Endothelial cell of umbilical vein (primary cell): ENCODE results near the gene SNX25. TPM values are rescaled to one million over a fixed set of nuclear protein-coding genes. Genes with fewer than 3 reads are reported as not detected.

Source experiments
- BruUV-seq: library from RNA; stranded (reverse); fragments of 400-500 nt; replicated peaks from 2 replicates; lab custom pipeline; 2021; lab: Mats Ljungman, UMichigan
- CTCF ChIA-PET: fragments of 300-600, 350-600 bp; sonication (Branson Sonifier 250); formaldehyde crosslinking; loops from one replicate; lab custom pipeline; 2021; ENCODE audit warnings: antibody characterized with exemption, inconsistent platforms; lab: Charles Lee
- POLR2A ChIA-PET: fragments of 300-600, 350-600 bp; sonication (Branson Sonifier 250); formaldehyde crosslinking; loops from one replicate; lab custom pipeline; 2021; ENCODE audit warnings: antibody characterized with exemption, inconsistent platforms; lab: Charles Lee
- DNase-seq: peaks from one replicate; pipeline ENCODE4 v3.0.0-alpha.2; 2011; ENCODE audit warnings: low read depth, low spot score
- FAIRE-seq: peaks from 2 replicates; lab custom pipeline; 2011; peaks lifted over from hg19 to GRCh38; lab: Jason Lieb, UNC
- H2AFZ ChIP-seq: 2 replicates; pipeline ENCODE4 v1.6.0; 2012; ENCODE audit warnings: low read depth, low read length, control low read depth, inconsistent platforms
- H3K27ac ChIP-seq: 2 replicates; pipeline ENCODE4 v1.5.1; 2011; ENCODE audit warnings: low read depth, mild to moderate bottlenecking, control low read depth, low read length, moderate library complexity; ENCODE audit not compliant: insufficient read depth
- H3K27me3 ChIP-seq, 2 experiments: 2 replicates each; pipeline versions ENCODE4 v1.6.0 to v1.6.1; 2011; ENCODE audit warnings: low read length in 2 of 2, mixed read lengths in 1 of 2; ENCODE audit not compliant: control insufficient read depth in 2 of 2, insufficient read depth in 2 of 2
- H3K36me3 ChIP-seq, 2 experiments: 2 replicates in 1 of 2; 3 replicates in 1 of 2; pipeline ENCODE4 v1.5.1; 2011; ENCODE audit warnings: low read length in 2 of 2, mild to moderate bottlenecking in 1 of 2, moderate library complexity in 1 of 2; ENCODE audit not compliant: control insufficient read depth in 2 of 2, insufficient read depth in 2 of 2; ENCODE audit errors: extremely low read depth in 1 of 2
- H3K4me1 ChIP-seq: 3 replicates; pipeline ENCODE4 v1.5.1; 2011; ENCODE audit warnings: mild to moderate bottlenecking, low read length; ENCODE audit not compliant: control insufficient read depth, insufficient read depth; ENCODE audit errors: extremely low read depth
- H3K4me2 ChIP-seq: 2 replicates; pipeline ENCODE4 v1.6.1; 2011; ENCODE audit warnings: low read length, control low read depth, mixed read lengths; ENCODE audit not compliant: insufficient read depth
- H3K4me3 ChIP-seq, 3 experiments: fragments of 200-600 bp in 1 of 3; sonication (generic), shearing (Covaris generic) in 1 of 3; replicated peaks in 1 of 3; 2 replicates each; pipeline ENCODE4 v1.5.1; 2011 to 2016; ENCODE audit warnings: control low read depth in 3 of 3, low read length in 3 of 3, mild to moderate bottlenecking in 2 of 3, inconsistent platforms in 1 of 3, low read depth in 1 of 3, moderate library complexity in 1 of 3; ENCODE audit not compliant: insufficient read depth in 1 of 3
- H3K79me2 ChIP-seq: 2 replicates; pipeline ENCODE4 v1.6.0; 2012; ENCODE audit warnings: low read length, inconsistent platforms; ENCODE audit not compliant: control insufficient read depth, insufficient read depth
- H3K9ac ChIP-seq: replicated peaks from 2 replicates; pipeline ENCODE3; 2011; ENCODE audit warnings: low read length, control low read depth; ENCODE audit not compliant: insufficient read depth; ENCODE audit errors: extremely low read depth
- H3K9me1 ChIP-seq: replicated peaks from 3 replicates; pipeline ENCODE4 v1.6.0; 2011; ENCODE audit warnings: mild to moderate bottlenecking, low read length; ENCODE audit not compliant: control insufficient read depth, insufficient read depth; ENCODE audit errors: extremely low read depth
- H3K9me3 ChIP-seq: replicated peaks from 2 replicates; pipeline ENCODE4 v1.5.1; 2012; ENCODE audit warnings: low read length, inconsistent platforms; ENCODE audit not compliant: control insufficient read depth, insufficient read depth
- H4K20me1 ChIP-seq: replicated peaks from 2 replicates; pipeline ENCODE3; 2011; ENCODE audit warnings: mild to moderate bottlenecking, low read length; ENCODE audit not compliant: control insufficient read depth, insufficient read depth; ENCODE audit errors: extremely low read depth
- FOS ChIP-seq: IDR thresholded peaks from 2 replicates; pipeline ENCODE4 v1.6.1; 2011; ENCODE audit warnings: mild to moderate bottlenecking, low read length, moderate library complexity, borderline replicate concordance; ENCODE audit not compliant: insufficient read depth
- GATA2 ChIP-seq: IDR thresholded peaks from 2 replicates; pipeline ENCODE4 v1.7.0; 2011; ENCODE audit warnings: low read depth, mild to moderate bottlenecking, moderate library complexity, mixed read lengths, low read length; ENCODE audit not compliant: insufficient read length, insufficient read depth
- MYC ChIP-seq: IDR thresholded peaks from one replicate; pipeline ENCODE4 v1.6.1; 2011; ENCODE audit warnings: mild to moderate bottlenecking, low read depth, low read length
- POLR2A ChIP-seq: IDR thresholded peaks from 2 replicates; pipeline ENCODE4 v1.6.1; 2012; ENCODE audit warnings: low read depth, mild to moderate bottlenecking, control low read depth, low read length
- dilution Hi-C: fragments of 300-500 bp; cut with MboI; formaldehyde crosslinking; loops from one replicate; pipeline ENCODE4 v1.15.0; 2019; ENCODE audit warnings: low sequenced_read_pairs; ENCODE audit not compliant: extremely low pct_ligation_motif_present
- intact Hi-C: fragments of 100-400 bp; cut with micrococcal nuclease; formaldehyde crosslinking; loops from one replicate; pipeline ENCODE4 v1.10.0; 2022
- polyA plus RNA-seq, 4 experiments: library from polyadenylated mRNA; depleted of rRNA in 3 of 4; stranded (reverse) in 3 of 4; unstranded in 1 of 4; fragments of >200 nt; gene quantifications; 2 replicates each; pipeline versions ENCODE4 v1.2.1 to v1.2.3, GENCODE V29; 2011 to 2012; ENCODE audit warnings: missing spikeins in 1 of 4
- total RNA-seq: library from RNA; stranded (reverse); gene quantifications from 2 replicates; pipeline ENCODE4 v1.2.3, GENCODE V29; 2021
- TF ChIP-seq, protein P1 (sequence below), 2 donors: IDR thresholded peaks; 1 replicate in 1 of 2; 2 replicates in 1 of 2; pipeline ENCODE4 v1.5.1; 2011; ENCODE audit warnings: low read length in 2 of 2, mild to moderate bottlenecking in 2 of 2, moderate library complexity in 2 of 2, control low read depth in 1 of 2, inconsistent platforms in 1 of 2, low read depth in 1 of 2; ENCODE audit not compliant: insufficient read depth in 1 of 2; ENCODE audit errors: extremely low read depth in 1 of 2

Gene SNX25
- total and polyA plus RNA-seq, 2 donors (not counting 3 experiments of a cell fraction or from before 2014, with no cell fraction given): 6.6 to 16.1 TPM

DNA sequence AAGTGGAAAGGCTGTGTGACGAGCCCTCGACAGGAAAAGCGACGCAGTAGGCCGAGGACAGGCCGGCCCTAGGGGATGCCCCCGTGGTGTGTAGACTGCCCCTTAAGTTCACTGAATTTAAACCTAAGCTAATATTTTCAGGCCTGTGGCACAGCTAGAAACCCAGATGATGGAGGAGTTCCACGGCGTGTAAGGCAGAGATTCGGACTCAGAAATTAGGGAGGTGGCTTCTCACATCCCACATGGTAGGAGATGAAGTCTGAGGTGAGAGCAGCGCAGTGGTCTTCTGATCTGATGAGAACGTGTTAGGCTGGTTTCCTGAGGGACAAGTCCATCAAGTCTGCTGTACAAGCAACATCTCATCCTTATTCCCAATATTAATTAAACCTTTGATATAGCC, 178.6 kb downstream of the SNX25 start:
- Histone ChIP-seq H3K4me2 (no peak overlapping the region), H3K9me1 (no peaks in the 10 kb centered on the region), H3K27ac (no peak overlapping the region), H4K20me1 (no peaks in the 10 kb centered on the region), H3K79me2 (no peaks in the 10 kb centered on the region), H3K9ac (no peak overlapping the region), H3K4me1 (peaks cover 19% of the 10 kb centered on the region), H3K4me3 (no peak overlapping the region), H2AFZ (no peak overlapping the region), H3K36me3 (no peaks in the 10 kb centered on the region), H3K9me3 (no peaks in the 10 kb centered on the region), H3K27me3 (no peaks in the 10 kb centered on the region)
- TF ChIP-seq FOS (no peak), MYC (no peak), POLR2A (no peak)
- no TSS peak for BruUV-seq
- dilution Hi-C loops (loop anchor here (25.0 kb wide), 1 partner anchor 101 kb away; no protein-coding TSS in a partner anchor), intact Hi-C loops (no loop called here)
- POLR2A ChIA-PET: no interaction called here
- CTCF ChIA-PET: no interaction called here
- FAIRE-seq: no peak
- DNase-seq: no peak

DNA sequence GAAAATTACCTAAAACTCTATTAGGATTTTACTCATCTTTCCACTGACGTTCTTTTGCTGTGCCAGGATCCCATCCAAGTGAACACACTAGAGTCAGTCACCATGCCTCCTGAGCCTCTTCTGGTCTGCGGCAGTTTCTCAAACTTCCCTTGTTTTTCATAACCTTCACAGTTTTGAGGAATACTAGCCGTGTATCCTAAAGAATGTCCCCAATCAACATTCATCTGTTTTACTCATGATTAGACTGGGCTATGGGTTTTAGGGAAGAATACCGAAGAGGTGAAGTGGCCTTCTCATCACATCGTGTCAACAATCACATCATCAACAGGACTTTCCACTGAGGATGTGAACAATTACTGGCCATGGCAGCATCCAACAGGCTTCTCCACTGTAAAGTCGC, 181.5 kb downstream of the SNX25 start:
- Histone ChIP-seq H3K4me3 (no peak overlapping the region), H3K27me3 (no peaks in the 10 kb centered on the region), H2AFZ (no peak overlapping the region), H3K9me3 (no peaks in the 10 kb centered on the region), H3K9ac (no peak overlapping the region), H3K4me2 (no peak overlapping the region), H3K36me3 (no peaks in the 10 kb centered on the region), H3K9me1 (no peaks in the 10 kb centered on the region), H3K79me2 (no peaks in the 10 kb centered on the region), H3K4me1 (peaks cover 10% of the 10 kb centered on the region), H3K27ac (no peak overlapping the region), H4K20me1 (no peaks in the 10 kb centered on the region)
- ChIA-PET CTCF (interaction anchor here (0.9 kb wide), 1 partner anchor 207 kb away, joined by 3 read pairs; no protein-coding TSS in a partner anchor), POLR2A (no interaction called here)
- intact Hi-C loops (no loop called here), dilution Hi-C loops (loop anchor here (25.0 kb wide), 1 partner anchor 104 kb away; no protein-coding TSS in a partner anchor)
- FAIRE-seq: no peak
- no peak for DNase-seq
- BruUV-seq: no TSS peak
- TF ChIP-seq, protein P1, sequence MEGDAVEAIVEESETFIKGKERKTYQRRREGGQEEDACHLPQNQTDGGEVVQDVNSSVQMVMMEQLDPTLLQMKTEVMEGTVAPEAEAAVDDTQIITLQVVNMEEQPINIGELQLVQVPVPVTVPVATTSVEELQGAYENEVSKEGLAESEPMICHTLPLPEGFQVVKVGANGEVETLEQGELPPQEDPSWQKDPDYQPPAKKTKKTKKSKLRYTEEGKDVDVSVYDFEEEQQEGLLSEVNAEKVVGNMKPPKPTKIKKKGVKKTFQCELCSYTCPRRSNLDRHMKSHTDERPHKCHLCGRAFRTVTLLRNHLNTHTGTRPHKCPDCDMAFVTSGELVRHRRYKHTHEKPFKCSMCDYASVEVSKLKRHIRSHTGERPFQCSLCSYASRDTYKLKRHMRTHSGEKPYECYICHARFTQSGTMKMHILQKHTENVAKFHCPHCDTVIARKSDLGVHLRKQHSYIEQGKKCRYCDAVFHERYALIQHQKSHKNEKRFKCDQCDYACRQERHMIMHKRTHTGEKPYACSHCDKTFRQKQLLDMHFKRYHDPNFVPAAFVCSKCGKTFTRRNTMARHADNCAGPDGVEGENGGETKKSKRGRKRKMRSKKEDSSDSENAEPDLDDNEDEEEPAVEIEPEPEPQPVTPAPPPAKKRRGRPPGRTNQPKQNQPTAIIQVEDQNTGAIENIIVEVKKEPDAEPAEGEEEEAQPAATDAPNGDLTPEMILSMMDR (IDR thresholded peaks at IDR 0.05; ENCODE audit: extremely low read depth in 1 of 2, insufficient read depth in 1 of 2, low read depth in 1 of 2, low read length in 2 of 2): no peak
- TF ChIP-seq POLR2A (no peak), MYC (no peak), GATA2 (no peak)
